HG02759 (cell line): ENCODE data around the gene FAM53B.

Source experiments
- ATAC-seq: cut with Tn5 transposase; IDR thresholded peaks from one replicate; pipeline ENCODE4 v1.9.1; 2021; ENCODE audit warnings: mild to moderate bottlenecking, moderate library complexity; ENCODE audit not compliant: unreplicated experiment

Gene FAM53B

DNA sequence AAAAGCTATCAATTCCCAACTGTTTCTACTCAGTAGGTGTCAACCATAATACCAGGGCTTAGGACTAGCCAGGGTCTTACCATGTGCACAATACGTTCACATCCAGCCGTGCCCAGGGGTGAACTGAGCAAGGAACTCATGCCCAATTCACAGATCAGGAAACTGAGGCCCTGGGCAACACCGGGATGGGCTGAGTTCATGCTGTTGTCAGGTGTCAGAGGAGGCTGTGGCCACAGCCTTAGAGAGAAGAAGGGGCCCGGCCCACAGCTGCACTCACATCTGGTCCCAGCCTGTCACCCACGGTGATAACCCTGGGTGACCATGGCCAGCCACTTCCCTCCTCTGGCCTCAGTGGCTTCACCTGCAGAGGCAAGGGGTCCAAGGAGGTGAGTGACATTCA lies 92.0 kb downstream of the FAM53B start:
- ATAC-seq, result no peak

DNA sequence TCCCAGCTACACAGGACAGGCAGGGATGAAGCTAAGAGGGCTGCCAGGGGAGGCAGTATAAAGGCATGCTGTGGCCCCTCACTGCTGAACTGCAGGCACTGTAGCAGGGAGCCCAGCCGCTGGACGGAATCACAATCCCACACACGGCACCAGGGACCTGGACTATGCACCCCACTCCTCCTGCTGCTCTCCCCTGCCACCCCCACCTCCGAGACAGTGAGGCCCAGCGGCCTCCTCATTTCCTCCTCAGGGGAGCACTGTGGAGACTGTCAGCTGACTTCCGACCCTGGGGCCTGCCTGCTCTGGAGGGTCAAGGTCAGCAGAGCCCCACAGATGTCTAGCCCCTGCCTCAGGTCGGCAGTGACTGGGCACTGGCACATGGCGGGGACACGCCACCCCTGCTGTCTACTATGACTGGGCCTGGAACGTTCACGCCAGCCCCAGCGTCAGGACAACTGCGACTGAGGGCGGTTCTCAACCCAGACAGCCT lies 92.7 kb downstream of the FAM53B start:
- ATAC-seq, result no peak

DNA sequence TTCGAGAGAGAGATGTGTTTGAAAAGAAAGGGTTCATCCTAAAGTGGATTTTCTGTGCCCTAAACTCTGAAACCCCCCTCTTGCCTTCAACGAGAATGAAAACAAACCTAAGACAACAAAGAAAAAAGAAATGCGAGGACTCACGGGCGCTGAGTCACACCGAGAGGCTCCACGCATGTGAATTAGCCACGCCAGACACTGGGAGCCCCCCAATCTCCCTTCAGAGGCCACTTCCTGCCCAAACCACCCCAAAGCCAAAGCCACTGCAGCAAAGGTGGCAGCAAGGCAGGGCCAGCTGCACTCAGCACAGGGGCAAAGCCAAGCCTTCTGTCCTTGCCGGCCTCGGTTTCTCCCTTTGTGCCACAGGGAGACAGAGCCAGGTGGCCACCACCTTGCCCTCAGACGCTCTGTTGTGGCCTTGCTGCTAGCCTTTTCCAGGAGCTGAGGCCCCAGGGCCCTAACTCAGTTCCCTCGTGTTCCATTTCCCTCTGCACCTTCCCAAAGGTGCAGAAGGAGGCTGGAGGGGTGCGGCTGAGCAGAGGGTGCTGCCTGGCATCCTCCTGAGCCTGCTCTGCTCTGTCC lies 93.3 kb downstream of the FAM53B start:
- ATAC-seq, result peak; percentile 39

DNA sequence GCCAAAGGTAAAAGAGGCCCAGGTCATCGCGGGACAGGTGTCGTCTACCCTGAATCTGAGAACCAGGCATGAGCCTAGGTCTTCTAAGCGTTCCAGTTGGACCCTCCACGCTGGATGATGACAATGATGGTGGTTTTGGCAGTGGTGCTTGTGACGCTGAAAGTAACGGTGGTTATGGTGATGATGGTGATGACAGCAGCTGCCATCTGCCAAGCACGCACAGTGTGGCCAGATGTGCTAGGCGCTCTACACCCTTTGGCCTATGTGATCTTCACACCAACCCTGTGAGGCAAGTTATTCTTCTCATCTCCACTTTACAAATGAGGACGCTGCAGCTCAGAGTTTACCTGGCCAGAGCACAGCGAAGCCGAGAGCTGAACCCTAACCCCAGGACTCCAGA lies 93.9 kb downstream of the FAM53B start:
- no peak for ATAC-seq

DNA sequence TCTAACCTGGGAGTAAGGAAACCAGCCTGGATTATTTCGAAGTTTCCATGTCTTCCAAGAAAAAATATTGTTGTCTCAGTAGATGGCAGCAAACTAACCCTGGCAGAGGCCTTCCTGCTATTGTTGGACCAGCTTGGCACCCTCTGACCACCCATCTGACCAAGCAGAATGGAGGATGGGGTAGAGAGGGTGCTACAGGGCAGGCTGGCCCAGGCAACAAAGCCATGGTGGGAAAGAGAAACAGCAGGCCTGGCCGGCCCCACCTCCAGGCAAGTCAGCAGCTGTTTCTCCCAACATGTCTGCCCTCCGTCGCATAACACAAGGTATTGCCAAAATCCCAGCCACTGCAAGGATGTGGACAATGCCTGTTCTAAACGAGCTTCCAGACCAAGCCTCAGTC lies 95.0 kb downstream of the FAM53B start:
- ATAC-seq, result no peak

DNA sequence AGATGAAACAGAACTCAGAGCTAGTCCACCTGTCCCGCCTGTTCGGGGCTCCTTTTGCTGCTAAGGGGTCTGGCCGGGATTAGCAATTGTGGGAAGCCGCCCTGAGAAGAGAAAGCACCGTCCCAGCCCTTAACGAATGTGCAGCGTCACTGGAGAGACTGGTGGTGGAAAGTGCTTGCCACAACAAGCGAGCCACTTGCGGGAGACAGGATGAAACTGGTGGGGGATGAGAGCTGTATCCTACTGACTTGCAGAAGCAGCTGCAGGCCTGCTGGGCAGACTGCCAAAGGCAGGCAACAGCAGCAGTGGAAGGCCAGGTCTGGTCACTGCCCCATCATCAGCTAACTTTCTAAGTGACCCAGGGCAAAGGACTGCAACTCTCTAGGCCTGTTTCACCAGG lies 95.4 kb downstream of the FAM53B start:
- no peak for ATAC-seq

DNA sequence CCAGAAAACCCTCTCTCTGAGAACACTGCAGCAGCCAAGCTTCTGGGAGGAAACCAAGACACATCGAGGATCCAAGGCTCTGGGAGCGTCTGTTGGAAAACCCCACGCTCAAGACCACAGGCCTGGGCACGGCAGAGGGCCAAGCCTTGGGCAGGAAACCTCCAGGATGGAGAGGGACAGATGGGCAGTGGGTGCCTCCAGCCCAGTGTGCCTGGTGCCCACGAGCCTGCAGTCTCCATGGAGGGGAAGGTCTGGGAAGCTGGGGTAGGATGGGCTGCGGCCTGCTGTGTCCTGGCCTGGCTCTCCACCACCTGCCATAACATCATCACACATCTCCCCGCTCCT lies 96.1 kb downstream of the FAM53B start:
- ATAC-seq, result no peak

DNA sequence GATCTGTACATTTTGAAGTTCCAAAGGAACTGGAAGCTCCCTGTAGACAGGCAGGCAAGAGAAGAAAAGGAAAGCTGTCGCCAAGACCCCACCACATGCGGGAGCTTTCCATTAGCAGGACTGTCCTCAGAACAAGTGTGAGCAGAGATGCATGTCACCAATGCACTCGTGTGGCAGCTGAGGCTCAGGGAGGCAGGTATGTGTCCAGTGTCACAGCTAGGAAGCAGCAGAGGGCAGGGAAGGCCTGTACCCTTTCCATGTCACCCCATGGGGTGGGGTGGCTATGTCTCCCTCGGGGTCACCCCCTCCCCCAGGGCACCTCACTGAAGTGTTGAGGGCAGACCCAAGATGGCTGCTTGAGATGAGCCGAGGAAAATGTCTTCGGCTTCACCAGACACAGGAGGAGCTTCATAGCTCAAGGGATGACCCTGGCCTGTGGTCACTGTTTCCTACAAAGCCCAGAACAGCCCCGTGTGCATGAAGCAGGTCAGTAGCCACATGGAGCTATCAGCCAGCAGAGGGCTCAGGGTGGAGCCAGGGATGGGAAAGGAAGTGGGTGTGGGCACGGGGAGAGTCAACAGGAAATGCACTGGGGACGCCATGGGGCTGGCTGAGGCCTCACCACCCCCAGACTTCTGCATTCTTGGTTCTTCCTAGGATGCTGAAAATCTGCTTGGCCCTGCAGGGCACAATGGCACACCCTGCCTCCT lies 96.6 kb downstream of the FAM53B start:
- ATAC-seq, result peak; percentile 71

DNA sequence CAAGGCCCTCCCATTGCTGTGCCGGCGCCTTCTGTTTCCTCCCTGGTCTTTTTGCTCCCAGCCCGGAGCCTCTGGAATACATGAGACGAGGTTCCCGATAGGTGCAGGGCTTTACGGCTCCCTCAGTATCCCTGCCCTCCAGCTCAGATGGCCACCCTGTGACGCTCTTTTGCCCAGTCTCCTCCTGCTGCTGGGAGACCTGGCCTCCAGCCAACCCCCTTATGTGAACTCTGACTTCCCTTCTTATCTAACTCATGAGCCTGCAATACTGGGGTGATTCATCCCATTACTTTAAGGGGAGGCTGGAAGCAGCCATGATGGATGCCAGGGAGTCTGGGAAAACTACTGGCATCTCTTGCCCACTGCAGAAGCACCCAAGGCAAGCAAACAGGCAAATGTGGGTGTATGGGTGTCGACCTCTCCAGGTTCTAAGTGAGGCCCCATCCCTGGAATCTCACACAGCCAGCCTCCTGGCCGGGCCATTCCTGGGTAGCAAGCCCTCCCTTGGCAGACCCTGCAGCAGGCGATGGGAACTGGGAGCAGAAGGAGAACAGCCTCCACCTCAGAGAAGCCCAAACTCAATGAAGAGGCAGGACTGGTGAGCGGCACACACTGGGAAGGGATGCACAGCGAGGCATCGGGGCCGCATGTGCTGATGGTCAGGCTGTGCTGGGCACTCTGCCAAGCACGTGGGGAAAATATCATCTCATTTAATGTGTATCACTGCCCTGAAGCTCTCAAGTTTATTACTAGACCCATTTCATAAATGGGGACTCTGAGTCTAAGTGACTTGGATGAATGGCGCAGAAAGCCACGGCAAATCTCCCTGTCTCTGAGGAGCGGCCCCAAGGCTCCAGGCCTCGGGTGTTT lies 97.5 kb downstream of the FAM53B start:
- no peak for ATAC-seq

DNA sequence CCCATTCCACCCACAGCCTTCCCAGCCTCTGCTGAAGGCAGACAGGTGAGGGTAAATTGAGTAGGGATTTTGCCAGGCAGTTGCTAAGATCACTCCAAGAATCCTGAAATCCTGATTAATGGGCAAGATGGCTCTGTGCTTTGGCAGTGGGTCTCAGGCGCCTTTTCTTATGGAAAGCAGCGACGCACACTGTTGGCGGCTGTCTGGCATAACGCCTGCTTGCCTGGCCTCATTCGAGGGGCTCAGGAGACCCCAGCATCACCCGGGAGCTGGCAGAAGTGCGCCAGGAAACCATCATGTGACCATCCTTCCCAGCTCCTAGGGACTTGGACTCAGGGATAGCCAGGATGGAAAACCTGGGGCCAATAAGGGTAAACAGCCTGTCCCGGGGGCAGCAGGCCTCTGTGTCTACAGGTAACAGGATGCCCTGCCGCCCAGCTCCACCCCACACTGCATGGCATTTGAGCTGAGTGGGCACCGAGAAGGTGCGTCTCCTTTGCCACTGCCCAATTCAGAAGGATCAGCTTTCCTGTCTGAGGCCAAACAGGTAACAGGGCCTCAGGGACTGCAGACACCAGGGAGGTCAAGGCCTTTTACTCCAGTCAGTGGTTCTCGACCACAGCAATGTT lies 98.6 kb downstream of the FAM53B start:
- no peak for ATAC-seq

DNA sequence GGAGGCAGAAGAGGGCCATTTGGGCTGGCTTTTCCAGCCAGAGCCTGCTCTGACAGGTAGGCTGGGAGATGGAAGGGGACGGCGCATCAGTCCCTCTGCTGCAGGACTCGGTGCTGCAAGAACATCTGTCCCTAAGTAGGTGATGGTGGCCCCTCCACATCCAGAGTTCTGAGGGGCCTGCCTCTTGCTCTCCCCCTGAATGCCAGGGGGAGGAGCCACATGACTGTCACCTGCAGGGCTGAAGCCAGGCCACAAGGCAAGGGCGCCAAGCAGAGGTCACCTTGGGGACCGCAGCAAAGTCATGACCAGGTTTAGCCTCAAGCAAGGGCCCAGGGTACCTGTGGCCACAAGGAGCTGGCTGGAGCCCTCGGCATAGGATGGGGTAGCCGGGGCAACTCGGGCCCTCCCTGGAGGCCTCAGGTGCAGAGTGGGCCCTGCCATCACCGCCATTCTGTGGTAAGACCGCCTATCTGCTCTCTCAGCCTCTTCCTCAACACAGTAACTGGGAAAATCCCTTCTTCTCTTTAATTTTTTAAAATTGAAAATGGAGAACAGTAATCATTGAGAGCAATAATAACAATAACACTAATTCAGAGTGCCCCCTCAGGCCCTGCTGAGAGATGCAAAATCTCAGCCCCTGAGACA lies 99.3 kb downstream of the FAM53B start:
- ATAC-seq, result no peak

DNA sequence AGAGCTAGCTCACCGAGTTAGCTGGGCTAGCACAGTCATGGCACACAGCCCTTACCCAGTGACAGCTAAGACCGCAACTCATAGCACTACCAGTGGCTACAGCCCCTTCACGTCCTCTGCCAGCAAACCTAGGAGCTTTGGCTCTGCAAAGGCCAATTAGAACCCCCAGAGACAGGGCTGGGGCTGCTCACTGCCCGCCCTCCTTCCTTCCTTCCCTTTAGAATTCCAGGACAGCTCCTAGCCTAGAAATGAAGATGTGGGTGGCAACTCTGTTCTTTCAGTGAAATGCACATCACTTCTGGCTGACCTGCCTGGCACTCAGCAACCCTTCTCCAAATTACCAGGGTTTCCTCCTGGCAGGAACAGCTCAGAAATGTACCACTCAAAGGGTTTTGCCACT lies 99.9 kb downstream of the FAM53B start:
- no peak for ATAC-seq

DNA sequence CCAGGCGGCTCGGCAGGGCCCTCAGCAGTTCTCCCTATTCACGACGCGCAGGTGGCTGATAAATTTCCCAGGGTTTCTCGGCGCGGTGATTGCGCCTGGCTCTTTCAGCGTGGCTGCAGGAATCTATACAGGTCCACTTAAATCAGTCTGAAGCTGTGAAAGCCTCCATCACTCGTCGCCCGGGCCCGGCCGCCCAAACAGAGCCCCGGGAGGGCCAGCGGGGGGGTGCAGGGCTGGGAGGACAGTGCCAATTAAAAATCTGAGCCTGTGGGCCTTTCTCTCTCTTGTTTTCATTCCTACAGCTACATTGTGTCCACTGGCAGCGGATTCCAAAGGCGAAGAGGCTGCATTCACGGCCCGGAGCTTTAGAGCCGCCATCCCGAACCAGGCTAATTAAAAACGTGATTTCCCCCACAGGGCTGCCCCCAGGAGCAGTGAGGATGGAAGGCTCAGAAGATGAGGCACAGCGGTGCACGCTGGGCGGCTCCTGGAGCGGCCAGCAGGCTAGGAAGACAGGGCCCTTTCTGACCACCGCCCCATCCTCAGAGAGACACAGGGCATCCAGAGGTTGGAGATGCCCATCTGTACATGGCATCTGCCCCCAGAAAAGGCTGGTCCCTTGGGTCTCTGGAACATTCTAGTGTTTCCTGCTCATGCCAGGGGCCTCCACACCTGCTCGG lies 100.7 kb downstream of the FAM53B start:
- no peak for ATAC-seq

DNA sequence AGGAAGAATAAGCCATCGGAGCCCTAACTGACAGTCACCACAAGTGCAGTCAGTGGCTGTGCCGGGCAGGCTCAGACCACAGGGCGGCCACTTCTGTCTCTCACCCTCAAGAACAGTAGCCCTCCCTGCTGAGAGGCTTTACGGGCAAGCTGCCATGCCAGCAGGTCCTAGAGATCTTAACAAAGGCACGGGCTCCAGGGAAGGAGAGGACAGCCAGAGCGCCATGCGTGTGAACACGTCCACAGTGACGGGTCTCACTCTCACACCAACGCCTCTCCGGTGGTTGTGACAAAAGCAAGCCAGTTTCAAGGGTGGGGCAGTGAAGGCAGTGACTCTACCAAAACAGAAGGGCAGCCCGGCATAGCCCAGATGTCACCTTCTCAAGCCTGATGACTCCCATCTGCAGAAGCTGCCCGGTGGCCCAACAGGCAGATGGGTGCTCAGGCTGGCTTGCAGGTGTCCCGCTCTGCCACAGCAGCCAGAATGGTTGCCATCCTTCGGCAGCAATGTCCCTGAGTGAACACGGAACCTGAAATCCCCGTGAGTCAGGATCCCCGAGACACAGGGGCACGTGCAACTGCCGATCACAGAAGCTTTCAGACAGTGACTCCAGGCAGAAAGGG lies 102.0 kb downstream of the FAM53B start:
- no peak for ATAC-seq

DNA sequence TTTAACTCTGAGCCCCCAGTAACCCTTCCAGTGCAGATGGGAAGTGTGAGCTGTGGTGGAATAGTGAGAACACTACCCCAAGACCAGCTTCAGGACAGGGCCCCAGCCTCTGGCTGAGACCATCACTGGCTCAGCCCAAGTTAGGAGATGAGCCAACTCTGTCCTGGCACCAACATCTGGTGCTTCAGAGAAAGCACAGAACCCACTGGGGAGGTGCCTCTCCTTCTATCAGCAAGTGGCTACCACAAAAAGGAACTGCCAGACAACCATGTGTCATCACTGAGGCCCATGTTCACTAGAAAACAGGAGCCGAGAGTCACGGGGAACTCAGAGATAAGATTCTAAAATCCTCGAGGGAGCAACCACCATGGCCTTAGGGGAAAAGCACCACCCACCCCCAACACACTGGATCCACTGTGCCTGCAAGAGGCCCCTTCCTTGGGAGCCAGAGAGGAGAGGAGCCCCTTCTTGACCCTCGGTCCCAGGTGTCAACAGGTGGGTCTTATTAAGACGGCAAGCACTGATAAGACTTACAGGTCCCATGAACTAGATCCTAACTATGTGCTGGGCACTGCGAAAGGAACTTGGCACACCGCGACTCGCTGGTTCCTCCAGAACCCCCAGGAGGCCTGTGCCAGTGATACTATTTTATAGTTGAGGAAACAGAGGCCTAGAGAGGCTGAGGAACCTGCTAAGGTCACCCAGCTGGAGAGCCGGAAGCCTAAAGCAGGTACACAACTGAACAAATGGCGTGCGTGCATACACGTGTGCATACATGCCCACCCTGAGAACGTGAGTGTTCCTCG lies 102.7 kb downstream of the FAM53B start:
- peak; percentile 62 for ATAC-seq

DNA sequence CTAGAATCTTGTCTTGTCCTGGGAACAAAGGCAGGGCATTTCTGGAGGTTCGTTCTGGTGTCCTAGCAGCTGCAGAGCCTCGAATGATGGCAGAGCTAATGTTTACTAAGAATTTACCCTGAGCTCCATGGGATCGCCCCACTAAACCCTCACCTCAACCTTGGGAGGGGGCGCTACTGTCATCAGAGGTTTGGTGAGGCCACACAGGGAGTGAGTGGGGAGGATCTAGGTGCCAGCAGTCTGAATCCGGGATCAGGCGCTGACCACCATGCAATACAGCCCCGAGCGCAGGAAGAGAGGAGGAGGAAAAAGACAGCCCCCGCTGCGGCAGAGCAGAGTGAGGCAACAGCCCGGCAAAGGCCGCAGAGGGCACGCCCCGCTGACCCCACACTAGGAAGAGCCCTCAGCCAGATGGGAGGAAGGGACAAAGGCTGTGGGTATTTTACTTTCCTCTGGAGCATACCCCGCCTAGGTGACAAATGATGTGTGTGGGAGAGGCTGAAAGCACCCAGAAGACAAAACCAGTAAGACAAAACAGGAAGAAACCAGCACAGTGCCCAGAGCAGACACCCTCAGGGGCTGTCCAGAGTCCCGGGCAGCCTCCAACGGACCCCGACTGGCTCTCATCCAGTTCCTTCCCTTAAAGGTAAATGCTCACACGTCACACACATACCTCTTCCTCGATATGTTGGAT lies 103.5 kb downstream of the FAM53B start:
- peak; percentile 67 for ATAC-seq

DNA sequence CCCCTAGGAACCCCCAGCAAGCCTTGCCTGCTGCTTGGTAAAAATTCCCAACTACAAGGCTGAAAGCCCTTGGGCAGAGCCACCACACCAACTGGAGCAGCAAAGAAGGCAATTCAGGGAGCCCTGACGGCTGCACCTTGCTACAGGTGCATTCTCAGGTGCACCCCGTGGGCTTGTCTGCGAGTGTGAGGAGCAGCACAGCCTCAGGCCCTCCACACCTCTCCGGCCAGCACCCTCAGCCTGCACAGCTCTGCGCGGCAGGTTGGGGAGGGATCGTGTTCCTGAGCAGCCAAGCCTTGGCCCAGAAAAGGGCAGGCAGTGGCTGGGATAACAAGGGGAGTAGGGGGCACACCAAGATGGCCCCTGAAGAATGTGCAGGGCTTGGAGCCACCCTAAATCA lies 104.1 kb downstream of the FAM53B start:
- no peak for ATAC-seq

DNA sequence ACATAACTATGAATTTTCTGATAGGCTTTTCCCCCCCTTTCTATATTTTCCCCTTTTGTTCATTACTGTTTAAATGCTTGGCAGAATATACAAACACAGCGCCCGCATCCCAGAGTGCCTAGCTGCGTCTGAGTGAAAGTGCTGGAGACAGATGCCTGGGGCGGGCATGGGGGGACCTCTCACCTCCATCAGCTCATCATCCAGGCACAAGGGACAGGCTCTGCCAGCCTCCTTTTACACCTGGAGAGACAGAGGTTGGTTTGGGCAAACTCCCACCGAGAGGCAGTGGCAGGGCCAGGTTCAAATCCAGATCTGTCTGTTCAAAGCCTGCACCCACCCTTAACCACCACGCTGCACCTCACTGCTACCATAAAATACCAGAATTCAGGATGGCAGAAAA lies 104.5 kb downstream of the FAM53B start:
- ATAC-seq, result no peak

DNA sequence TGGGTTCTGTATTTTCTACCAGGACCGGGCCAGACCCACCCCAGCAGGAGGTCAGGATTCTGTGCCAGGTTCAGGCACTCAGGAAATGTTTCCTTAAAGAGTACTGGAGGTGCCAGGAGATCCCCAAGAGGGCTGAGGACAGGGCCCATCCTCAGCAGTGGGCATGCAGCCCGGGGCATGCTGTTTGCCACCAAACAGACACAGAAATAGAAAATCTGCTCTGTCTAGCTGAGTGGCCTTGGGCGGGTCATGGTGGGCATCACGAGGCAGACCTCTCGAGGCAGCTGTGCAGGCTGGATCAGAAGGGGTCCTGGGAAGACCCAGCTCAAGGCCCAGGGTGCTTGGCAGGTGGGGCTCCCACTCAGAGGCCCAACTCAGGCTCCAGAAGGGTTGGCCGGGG lies 105.0 kb downstream of the FAM53B start:
- ATAC-seq, result no peak
